HCT116 (cell line): ENCODE data around the gene PER2. TPM values are rescaled to one million over a fixed set of nuclear protein-coding genes. Genes with fewer than 3 reads are reported as not detected.

ENCODE experiments used
- ATAC-seq: fragments of 200-7000 bp; cut with Tn5 transposase; 2 replicates; pipeline ENCODE4 v1.9.1; 2020; ENCODE audit warnings: mild to moderate bottlenecking, moderate library complexity
- BruUV-seq: library from RNA; stranded (reverse); fragments of 400-500 nt; replicated peaks from 2 replicates; lab custom pipeline; 2021; lab: Mats Ljungman, UMichigan
- CTCF ChIA-PET: fragments of 300-600 bp; sonication (Branson Sonifier 250); formaldehyde crosslinking; loops from one replicate; lab custom pipeline; 2021; ENCODE audit warnings: antibody characterized with exemption; lab: Charles Lee
- POLR2A ChIA-PET: fragments of 300-600, 350-600 bp; sonication (Branson Sonifier 250); formaldehyde crosslinking; loops from one replicate; lab custom pipeline; 2021; ENCODE audit warnings: antibody characterized with exemption; lab: Charles Lee
- RAD21 ChIA-PET, 2 experiments: fragments of 300-600 bp; sonication (Branson Sonifier 250); formaldehyde crosslinking; loops; one replicate each; lab custom pipeline; 2023; ENCODE audit warnings: low total read pairs in 2 of 2; ENCODE audit not compliant: uncharacterized antibody in 2 of 2, unreplicated experiment in 2 of 2, low non-redundant PET in 1 of 2; lab: Charles Lee
- DNase-seq: peaks from one replicate; pipeline ENCODE4 v3.0.0-alpha.2; 2010; ENCODE audit warnings: low read depth, low spot score
- H2AFZ ChIP-seq: fragments of 200-600 bp; shearing (Covaris generic), sonication (generic); 2 replicates; pipeline ENCODE4 v1.6.1; 2017; ENCODE audit warnings: low read depth, mixed run types, mixed read lengths, antibody characterized with exemption, low read length; ENCODE audit not compliant: poor library complexity, severe bottlenecking
- H3K27ac ChIP-seq: 2 replicates; pipeline ENCODE4 v1.5.1; 2012; ENCODE audit warnings: low read depth, low read length
- H3K27me3 ChIP-seq: fragments of 200-600 bp; sonication (generic); 2 replicates; pipeline ENCODE4 v1.6.1; 2016; ENCODE audit warnings: mixed run types, low read length, mixed read lengths; ENCODE audit not compliant: insufficient read depth
- H3K36me3 ChIP-seq, 2 experiments: fragments of 200-500 bp in 1 of 2; fragments of 200-600 bp in 1 of 2; sonication (Bioruptor generic) in 1 of 2; sonication (generic) in 1 of 2; 2 replicates each; pipeline versions ENCODE4 v1.5.1 to v1.6.1; 2014 to 2016; ENCODE audit warnings: low read length in 2 of 2, inconsistent platforms in 1 of 2, mixed read lengths in 1 of 2, mixed run types in 1 of 2; ENCODE audit not compliant: insufficient read depth in 2 of 2, control insufficient read depth in 1 of 2
- H3K4me1 ChIP-seq, 2 experiments: fragments of 200-600 bp in 1 of 2; sonication (generic) in 1 of 2; 2 replicates each; pipeline versions ENCODE4 v1.5.1 to v1.6.1; 2012 to 2017; ENCODE audit warnings: low read length in 2 of 2, inconsistent platforms in 1 of 2, mild to moderate bottlenecking in 1 of 2, mixed read lengths in 1 of 2, mixed run types in 1 of 2, moderate library complexity in 1 of 2; ENCODE audit not compliant: insufficient read depth in 2 of 2, control insufficient read depth in 1 of 2
- H3K4me2 ChIP-seq: fragments of 200-600 bp; sonication (generic); 2 replicates; pipeline ENCODE4 v1.6.1; 2017; ENCODE audit warnings: mixed run types, low read length, mixed read lengths
- H3K4me3 ChIP-seq, 2 experiments: fragments of 200-600 bp in 1 of 2; sonication (generic) in 1 of 2; replicated peaks in 1 of 2; 2 replicates each; pipeline ENCODE4 v1.5.1; 2011 to 2016; ENCODE audit warnings: low read length in 2 of 2, control low read depth in 1 of 2, low read depth in 1 of 2, mild to moderate bottlenecking in 1 of 2, mixed read lengths in 1 of 2, mixed run types in 1 of 2
- H3K79me2 ChIP-seq: fragments of 200-600 bp; sonication (generic); 2 replicates; pipeline ENCODE4 v1.6.1; 2017; ENCODE audit warnings: mild to moderate bottlenecking, mixed run types, low read length, moderate library complexity, mixed read lengths; ENCODE audit not compliant: insufficient read depth
- H3K9ac ChIP-seq: fragments of 200-600 bp; sonication (generic); 2 replicates; pipeline ENCODE4 v1.6.1; 2016; ENCODE audit warnings: low read length, mixed read lengths
- H3K9me2 ChIP-seq: fragments of 200-600 bp; sonication (generic), shearing (Covaris generic); 2 replicates; pipeline ENCODE4 v1.6.1; 2017; ENCODE audit warnings: mixed run types, mild to moderate bottlenecking, moderate library complexity; ENCODE audit not compliant: insufficient read depth
- H3K9me3 ChIP-seq, 2 experiments: fragments of 200-500 bp in 1 of 2; fragments of 200-600 bp in 1 of 2; sonication (Bioruptor generic) in 1 of 2; sonication (generic) in 1 of 2; 2 replicates each; pipeline ENCODE4 v1.6.1; 2014 to 2017; ENCODE audit warnings: low read length in 2 of 2, mixed read lengths in 2 of 2, inconsistent platforms in 1 of 2, low read depth in 1 of 2, mild to moderate bottlenecking in 1 of 2, mixed run types in 1 of 2, moderate library complexity in 1 of 2; ENCODE audit not compliant: control insufficient read depth in 1 of 2, insufficient read depth in 1 of 2
- H4K20me1 ChIP-seq: fragments of 200-600 bp; sonication (generic), shearing (Covaris generic); 2 replicates; pipeline ENCODE4 v1.6.1; 2017; ENCODE audit warnings: mixed run types, mild to moderate bottlenecking, moderate library complexity; ENCODE audit not compliant: insufficient read depth
- CBX3 ChIP-seq: IDR thresholded peaks from 2 replicates; pipeline ENCODE4 v1.6.1; 2012; ENCODE audit warnings: low read depth
- CEBPB ChIP-seq: IDR thresholded peaks from 2 replicates; pipeline ENCODE4 v1.6.1; 2012; ENCODE audit warnings: low read depth
- FOSL1 ChIP-seq: IDR thresholded peaks from 2 replicates; pipeline ENCODE4 v1.6.1; 2012; ENCODE audit warnings: low read depth
- POLR2A ChIP-seq: IDR thresholded peaks from 2 replicates; pipeline ENCODE4 v1.7.0; 2011; ENCODE audit warnings: borderline replicate concordance; ENCODE audit not compliant: insufficient read depth, insufficient read length; ENCODE audit errors: extremely low read depth
- POLR2AphosphoS5 ChIP-seq: IDR thresholded peaks from 2 replicates; pipeline ENCODE4 v1.6.1; 2011; ENCODE audit warnings: mild to moderate bottlenecking, low read depth, low read length, moderate library complexity
- RAD21 ChIP-seq: IDR thresholded peaks from 2 replicates; pipeline ENCODE4 v1.6.1; 2012; ENCODE audit warnings: low read depth, mild to moderate bottlenecking
- REST ChIP-seq: IDR thresholded peaks from 2 replicates; pipeline ENCODE4 v1.6.1; 2012; ENCODE audit warnings: low read depth
- SIN3A ChIP-seq: IDR thresholded peaks from 2 replicates; pipeline ENCODE4 v1.6.1; 2012; ENCODE audit warnings: low read depth
- SRF ChIP-seq: IDR thresholded peaks from 2 replicates; pipeline ENCODE4 v1.6.1; 2012; ENCODE audit warnings: low read depth
- TCF7L2 ChIP-seq: IDR thresholded peaks from 2 replicates; pipeline ENCODE4 v1.7.0; 2011; ENCODE audit warnings: borderline replicate concordance, inconsistent platforms; ENCODE audit not compliant: insufficient read depth, insufficient read length; ENCODE audit errors: extremely low read depth
- ZFX ChIP-seq: fragments of 450-650 bp; IDR thresholded peaks from 2 replicates; pipeline ENCODE4 v1.6.1; 2017
- intact Hi-C: fragments of 100-400 bp; cut with micrococcal nuclease; formaldehyde crosslinking; loops from 2 replicates; pipeline ENCODE4 v1.10.0; 2022
- total RNA-seq: library from RNA; stranded (reverse); gene quantifications from one replicate; pipeline ENCODE4 v1.2.1, GENCODE V29; 2021; ENCODE audit not compliant: unreplicated experiment

Gene PER2
- total RNA-seq, 1 experiment from 2014 or later: 18.7 TPM

DNA sequence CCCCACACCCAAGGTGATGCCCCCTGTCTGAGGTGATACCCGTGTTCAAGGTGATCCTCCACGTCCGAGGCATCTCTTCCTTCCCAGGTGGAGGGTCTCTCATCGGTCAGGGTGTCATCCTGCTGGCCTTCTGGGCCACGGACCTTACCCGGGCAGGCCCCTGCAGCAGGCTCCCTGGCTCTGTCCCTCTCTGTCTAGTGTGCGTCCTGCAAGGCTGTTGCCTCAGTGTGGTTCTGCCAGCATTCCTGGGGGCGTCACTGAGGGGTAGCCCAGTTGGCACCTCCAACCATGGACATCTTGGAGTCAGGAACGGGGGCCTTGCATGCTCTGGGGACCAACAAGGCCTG, 5.6 kb upstream of the PER2 start:
- no peaks in the 10 kb centered on the region for H3K9me3 ChIP-seq
- intact Hi-C loops: no loop called here
- DNase-seq: no peak
- no peak overlapping the region for H3K4me3 ChIP-seq
- H3K9me2 ChIP-seq: no peaks in the 10 kb centered on the region
- no peak overlapping the region for H3K9ac ChIP-seq
- no peak overlapping the region for H3K27ac ChIP-seq
- peaks cover 16 to 21% of the 10 kb centered on the region in 2 experiments for H3K4me1 ChIP-seq
- H3K27me3 ChIP-seq: no peaks in the 10 kb centered on the region
- no peak for ATAC-seq
- ChIA-PET RAD21 (no interaction called here), CTCF (interaction anchor here (1.6 kb wide), 1 partner anchor 11 kb away, joined by 6 read pairs; no protein-coding TSS in a partner anchor), POLR2A (no interaction called here)
- H3K4me2 ChIP-seq: no peak overlapping the region
- H3K36me3 ChIP-seq: no peaks in the 10 kb centered on the region
- TF ChIP-seq POLR2A: no peak
- no peak for TF ChIP-seq POLR2AphosphoS5
- TF ChIP-seq SRF: no peak
- TF ChIP-seq TCF7L2: no peak
- TF ChIP-seq SIN3A: no peak
- no peak for TF ChIP-seq CBX3
- TF ChIP-seq ZFX: no peak
- TF ChIP-seq REST: no peak
- no peak for TF ChIP-seq FOSL1
- no peak for TF ChIP-seq CEBPB
- TF ChIP-seq RAD21: no peak
- no peaks in the 10 kb centered on the region for H3K79me2 ChIP-seq
- no TSS peak for BruUV-seq
- no peak overlapping the region for H2AFZ ChIP-seq
- no peaks in the 10 kb centered on the region for H4K20me1 ChIP-seq
